DND-41 (cell line): Measurements from ENCODE around the gene DAB1.

ENCODE experiments used
- ATAC-seq: fragments of 200-7000 bp; cut with Tn5 transposase; 3 replicates; pipeline ENCODE4 v1.9.1; 2021; ENCODE audit warnings: low read depth; ENCODE audit not compliant: insufficient read depth
- DNase-seq: peaks from one replicate; pipeline ENCODE4 v3.0.0-alpha.2; 2020
- H2AFZ ChIP-seq: 2 replicates; pipeline ENCODE4 v1.6.0; 2012; ENCODE audit warnings: low read depth, low read length
- H3K27ac ChIP-seq: 2 replicates; pipeline ENCODE4 v1.5.1; 2012; ENCODE audit warnings: low read length, inconsistent platforms
- H3K27me3 ChIP-seq: fragments of 200-600 bp; sonication (generic); 2 replicates; pipeline ENCODE4 v1.6.0; 2012; ENCODE audit warnings: low read length, mild to moderate bottlenecking, inconsistent platforms; ENCODE audit not compliant: insufficient read depth, poor library complexity
- H3K36me3 ChIP-seq: 2 replicates; pipeline ENCODE4 v1.5.1; 2012; ENCODE audit warnings: low read length, inconsistent platforms; ENCODE audit not compliant: insufficient read depth
- H3K4me1 ChIP-seq: 2 replicates; pipeline ENCODE4 v1.5.1; 2012; ENCODE audit warnings: mild to moderate bottlenecking, low read length; ENCODE audit not compliant: insufficient read depth
- H3K4me2 ChIP-seq: 2 replicates; pipeline ENCODE4 v1.6.0; 2012; ENCODE audit warnings: mild to moderate bottlenecking, moderate library complexity, low read length, inconsistent platforms; ENCODE audit not compliant: insufficient read depth
- H3K4me3 ChIP-seq, 2 experiments: fragments of 200-600 bp in 1 of 2; shearing (Covaris generic) in 1 of 2; 2 replicates each; pipeline ENCODE4 v1.5.1; 2012 to 2016; ENCODE audit warnings: inconsistent platforms in 2 of 2, low read length in 2 of 2, mild to moderate bottlenecking in 2 of 2, low read depth in 1 of 2, moderate library complexity in 1 of 2
- H3K79me2 ChIP-seq: 2 replicates; pipeline ENCODE4 v1.6.0; 2012; ENCODE audit warnings: low read length, inconsistent platforms; ENCODE audit not compliant: insufficient read depth
- H3K9ac ChIP-seq: 2 replicates; pipeline ENCODE4 v1.6.0; 2012; ENCODE audit warnings: low read depth, mild to moderate bottlenecking, inconsistent platforms, low read length, moderate library complexity
- H3K9me3 ChIP-seq: 2 replicates; pipeline ENCODE4 v1.5.1; 2012; ENCODE audit warnings: low read length, moderate library complexity, mild to moderate bottlenecking, inconsistent platforms; ENCODE audit not compliant: insufficient read depth, severe bottlenecking
- H4K20me1 ChIP-seq: 2 replicates; pipeline ENCODE4 v1.6.0; 2012; ENCODE audit warnings: low read length; ENCODE audit not compliant: insufficient read depth
- CTCF ChIP-seq: IDR thresholded peaks from 2 replicates; pipeline ENCODE4 v1.5.1; 2012; ENCODE audit warnings: borderline replicate concordance, low read length, moderate library complexity, mild to moderate bottlenecking; ENCODE audit not compliant: poor library complexity, severe bottlenecking; ENCODE audit errors: extremely low read depth
- EZH2 ChIP-seq: IDR thresholded peaks from 3 replicates; pipeline ENCODE4 v1.6.1; 2012; ENCODE audit warnings: borderline replicate concordance, low read depth, mild to moderate bottlenecking, moderate library complexity, low read length, inconsistent platforms; ENCODE audit not compliant: severe bottlenecking

The DAB1 gene

GRCh38 chr1:57362480-57362879, 61.4 kb downstream of the DAB1 start:
- no peaks in the 10 kb centered on the region for H4K20me1 ChIP-seq
- no peak overlapping the region for H3K27ac ChIP-seq
- no peak overlapping the region for H3K4me2 ChIP-seq
- H3K36me3 ChIP-seq = no peaks in the 10 kb centered on the region
- H3K27me3 ChIP-seq = peaks cover 4% of the 10 kb centered on the region
- H2AFZ ChIP-seq = no peak overlapping the region
- H3K79me2 ChIP-seq = no peaks in the 10 kb centered on the region
- no peak overlapping the region for H3K4me3 ChIP-seq
- no peaks in the 10 kb centered on the region for H3K4me1 ChIP-seq
- TF ChIP-seq EZH2 = no peak
- no peak for TF ChIP-seq CTCF
- no peak overlapping the region for H3K9ac ChIP-seq
- ATAC-seq (no peak), DNase-seq (no peak)
- H3K9me3 ChIP-seq = peaks cover 2% of the 10 kb centered on the region

- TF ChIP-seq CTCF (no peak), EZH2 (no peak)
- H3K9ac ChIP-seq = no peak overlapping the region
- no peaks in the 10 kb centered on the region for H3K9me3 ChIP-seq
- no peaks in the 10 kb centered on the region for H3K79me2 ChIP-seq
- DNase-seq (no peak), ATAC-seq (no peak)
- no peak overlapping the region for H3K4me2 ChIP-seq
- no peaks in the 10 kb centered on the region for H3K4me1 ChIP-seq
- H3K27ac ChIP-seq = no peak overlapping the region
- no peaks in the 10 kb centered on the region for H3K36me3 ChIP-seq
- no peaks in the 10 kb centered on the region for H4K20me1 ChIP-seq
- H2AFZ ChIP-seq = no peak overlapping the region
- H3K27me3 ChIP-seq = peaks cover 4% of the 10 kb centered on the region
- no peak overlapping the region for H3K4me3 ChIP-seq
These were observed 62.3 kb downstream of the DAB1 start for GRCh38 chr1:57361516-57361915.

- no peaks in the 10 kb centered on the region for H3K79me2 ChIP-seq
- no peaks in the 10 kb centered on the region for H3K36me3 ChIP-seq
- no peaks in the 10 kb centered on the region for H4K20me1 ChIP-seq
- H2AFZ ChIP-seq = no peak overlapping the region
- peaks cover 4% of the 10 kb centered on the region for H3K27me3 ChIP-seq
- H3K4me3 ChIP-seq = no peak overlapping the region
- DNase-seq = no peak
- no peak for ATAC-seq
- no peak overlapping the region for H3K4me2 ChIP-seq
- H3K9me3 ChIP-seq = no peaks in the 10 kb centered on the region
- H3K4me1 ChIP-seq = no peaks in the 10 kb centered on the region
- TF ChIP-seq CTCF (no peak), EZH2 (no peak)
- no peak overlapping the region for H3K9ac ChIP-seq
- H3K27ac ChIP-seq = no peak overlapping the region
These were observed 62.9 kb downstream of the DAB1 start for GRCh38 chr1:57360846-57361407.

- Histone ChIP-seq H3K36me3 (no peaks in the 10 kb centered on the region), H3K27ac (no peak overlapping the region), H3K27me3 (peaks cover 4% of the 10 kb centered on the region), H3K79me2 (no peaks in the 10 kb centered on the region), H3K4me1 (no peaks in the 10 kb centered on the region), H2AFZ (no peak overlapping the region), H3K9me3 (no peaks in the 10 kb centered on the region), H3K9ac (no peak overlapping the region), H4K20me1 (no peaks in the 10 kb centered on the region), H3K4me2 (no peak overlapping the region), H3K4me3 (no peak overlapping the region)
- ATAC-seq (no peak), DNase-seq (no peak)
- TF ChIP-seq CTCF (no peak), EZH2 (no peak)
These were observed 66.4 kb downstream of the DAB1 start for GRCh38 chr1:57357462-57357861.
